Muscle of back (tissue), 11 donors: ENCODE results near the gene TTC13. TPM values are rescaled to one million over a fixed set of nuclear protein-coding genes. Genes with fewer than 3 reads are reported as not detected.

Source experiments
- DNase-seq, 3 donors: peaks; one replicate each; pipeline versions ENCODE4 v3.0.0 to v3.0.0-alpha.2; 2013
- polyA plus RNA-seq, 10 donors: library from polyadenylated mRNA; unstranded; fragments of 120-200 nt; gene quantifications; one replicate each; pipeline ENCODE4 v1.2.1, GENCODE V29; 2013; ENCODE audit not compliant: insufficient read length in 10 of 10

TTC13 gene
- polyA plus RNA-seq, 10 donors, result 11.5 to 24.8 (median 18.8) TPM

- DNase-seq, result no peak
Observed at GRCh38 chr1:230875370-230875769, 103.3 kb downstream of the TTC13 start.

DNA sequence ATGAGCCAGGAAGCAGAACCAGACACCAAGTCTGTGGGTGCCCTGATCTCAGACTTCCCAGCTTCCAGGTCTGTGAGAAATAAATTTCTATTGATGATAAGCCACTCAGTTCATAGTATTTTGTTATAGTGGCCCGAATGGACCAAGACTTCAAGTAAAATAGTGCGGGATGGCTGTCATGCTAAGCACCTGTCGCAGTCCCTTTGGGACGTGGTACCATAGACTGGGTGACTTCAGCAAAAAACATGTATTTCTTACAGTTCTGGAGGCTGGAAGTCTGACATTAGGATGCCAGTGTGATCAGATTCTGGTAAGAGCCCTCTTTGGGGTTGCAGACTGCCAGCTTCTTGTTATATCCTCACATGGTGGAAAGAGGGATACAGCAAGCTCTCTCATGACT is 107.7 kb downstream of the TTC13 start:
- DNase-seq, result no peak

DNA sequence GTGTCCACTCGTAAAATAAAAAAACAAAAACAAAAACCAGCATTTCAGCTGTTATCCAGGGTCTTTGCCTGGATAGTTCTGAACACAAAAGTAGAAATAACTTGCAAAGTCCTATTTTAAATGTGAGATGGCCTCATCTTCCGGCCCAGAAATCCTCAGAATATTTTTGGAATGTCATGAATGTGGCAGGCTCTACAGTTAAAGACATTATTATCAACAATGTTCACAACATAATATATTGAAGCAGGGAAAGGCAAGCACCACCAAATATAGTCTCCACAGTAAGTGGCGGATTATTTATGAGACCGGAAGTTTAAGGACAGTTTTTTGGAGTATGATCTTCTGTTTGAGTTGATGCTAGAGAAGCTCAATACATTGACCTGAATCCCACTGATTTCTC is 109.2 kb downstream of the TTC13 start:
- peak in 2 of 3 donors; percentile 59 to 66 for DNase-seq

DNA sequence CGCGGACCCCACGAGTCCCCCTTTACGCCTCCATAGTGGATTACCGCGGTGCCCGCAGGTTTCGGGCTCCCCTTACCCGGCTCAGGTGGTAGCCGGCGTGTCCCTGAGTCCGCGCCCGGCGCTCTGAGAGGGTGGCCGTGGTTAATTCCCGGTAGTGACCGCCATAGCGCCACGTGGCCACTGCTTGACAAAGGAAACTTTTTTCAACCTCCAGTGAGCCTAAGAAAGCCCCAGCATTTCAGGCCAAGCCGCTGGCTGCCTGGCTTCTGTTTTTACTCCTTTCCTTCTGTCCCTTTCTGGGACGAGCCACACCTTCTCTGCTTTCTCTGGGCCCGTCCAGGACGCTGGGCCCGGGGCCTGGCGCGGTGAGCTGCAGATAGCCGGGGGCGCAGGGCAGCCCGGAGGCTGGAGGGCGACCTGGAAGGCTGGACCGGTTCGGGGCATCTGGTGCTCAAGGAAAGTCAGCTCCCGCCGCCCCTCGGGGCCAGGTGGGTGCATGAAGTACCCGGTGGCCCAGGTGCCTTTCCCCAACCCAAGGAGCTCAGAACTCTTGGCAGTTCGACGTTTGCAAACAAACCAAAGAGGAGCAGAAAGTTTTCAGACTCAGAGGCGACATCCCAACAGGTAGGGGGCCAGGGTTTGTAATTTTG is 109.8 kb downstream of the TTC13 start:
- peak in 1 of 3 donors; percentile 87 for DNase-seq

DNA sequence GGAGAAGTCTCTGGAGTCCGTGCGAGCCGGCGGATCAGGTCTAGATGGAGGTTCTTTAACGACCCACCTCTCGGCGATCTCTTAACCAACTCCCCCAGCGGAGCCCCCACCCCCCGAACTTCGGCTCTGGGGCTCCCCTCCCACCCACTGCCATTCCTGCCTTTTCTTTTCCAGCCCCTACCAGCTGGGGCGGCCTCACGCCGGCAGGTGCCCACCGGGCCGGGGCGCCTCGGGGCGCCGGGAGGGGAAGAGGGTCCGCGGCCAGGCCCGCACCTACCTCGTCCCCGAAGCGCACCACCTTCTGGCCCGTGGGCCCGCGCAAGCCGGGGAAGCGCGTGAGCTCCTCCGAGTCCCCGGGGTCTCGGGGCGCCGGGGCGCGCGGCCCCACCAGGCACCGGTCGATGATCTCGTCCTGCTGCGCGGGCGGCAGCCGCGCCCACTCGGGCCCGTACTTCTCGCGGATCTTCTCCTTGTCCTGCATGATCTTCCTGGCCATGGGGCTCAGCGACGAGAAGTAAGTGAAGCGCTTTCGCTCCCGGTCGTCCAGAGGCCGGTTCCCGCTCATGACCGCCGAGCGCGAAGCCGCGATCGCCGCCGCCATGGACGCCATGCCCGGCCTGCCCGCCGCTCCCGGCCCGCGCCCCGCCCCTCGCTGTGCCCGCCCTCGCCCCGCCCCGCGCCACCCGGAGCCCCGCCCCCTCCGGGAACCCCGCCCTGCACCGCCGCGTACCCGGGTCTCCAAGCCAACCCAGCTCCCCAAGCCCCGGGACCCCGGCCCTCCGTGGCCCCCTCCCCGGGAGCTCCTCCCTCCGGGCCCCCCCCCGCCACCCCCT is 110.5 kb downstream of the TTC13 start, which contains the start of gene C1orf198:
Gene C1orf198, minus strand, starts transcription at position 619 of the 833 bp plus-strand sequence. Its CDS starts 9 bp downstream, at position 610.
- peak in 1 of 3 donors; percentile 90 for DNase-seq

GRCh38 chr1:230867101-230867902 is 111.4 kb downstream of the TTC13 start:
- DNase-seq, result peak in 1 of 3 donors; percentile 66

DNA sequence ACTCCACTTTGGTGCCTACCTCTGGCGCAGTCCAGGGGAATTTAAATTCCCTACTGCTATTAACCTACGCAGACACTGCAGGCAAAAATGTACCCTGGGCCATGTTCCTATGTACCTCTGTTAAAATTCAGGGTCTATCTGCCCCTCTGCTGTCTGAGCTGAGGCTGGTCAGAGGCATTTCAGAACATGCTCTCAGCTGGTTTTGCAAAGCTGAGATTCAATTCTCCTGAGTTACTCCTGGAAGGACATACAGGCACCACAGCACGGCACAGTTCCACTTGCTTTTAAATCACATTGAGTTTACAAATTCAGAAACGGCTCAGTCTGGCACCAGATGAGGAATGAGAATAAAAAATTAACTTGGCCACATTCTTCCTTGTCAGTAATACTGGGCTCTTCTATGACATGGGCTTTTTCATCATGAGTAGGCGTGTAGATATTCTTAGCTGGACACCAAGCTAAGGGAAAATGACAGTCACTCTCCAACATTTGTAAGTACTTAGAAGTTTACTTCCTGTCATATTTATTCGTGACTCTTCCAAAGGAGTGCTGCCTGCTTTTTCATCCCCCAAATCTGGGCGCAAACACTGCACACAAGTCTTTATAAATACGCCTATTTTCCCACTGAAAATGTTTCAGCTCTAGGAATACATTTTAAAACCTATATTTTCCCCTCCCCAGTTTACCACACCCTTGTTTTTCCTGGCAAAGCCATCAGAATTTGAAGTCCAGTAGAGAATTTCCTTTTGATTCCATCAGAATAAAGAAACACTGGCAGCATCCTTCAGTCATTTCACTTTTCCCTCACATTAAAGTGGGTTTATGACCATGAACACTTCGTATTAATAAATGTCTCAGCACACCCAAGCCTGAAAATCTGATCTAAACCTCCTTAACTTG is 112.2 kb downstream of the TTC13 start:
- DNase-seq, result peak in 2 of 3 donors; percentile 60 to 76

DNA sequence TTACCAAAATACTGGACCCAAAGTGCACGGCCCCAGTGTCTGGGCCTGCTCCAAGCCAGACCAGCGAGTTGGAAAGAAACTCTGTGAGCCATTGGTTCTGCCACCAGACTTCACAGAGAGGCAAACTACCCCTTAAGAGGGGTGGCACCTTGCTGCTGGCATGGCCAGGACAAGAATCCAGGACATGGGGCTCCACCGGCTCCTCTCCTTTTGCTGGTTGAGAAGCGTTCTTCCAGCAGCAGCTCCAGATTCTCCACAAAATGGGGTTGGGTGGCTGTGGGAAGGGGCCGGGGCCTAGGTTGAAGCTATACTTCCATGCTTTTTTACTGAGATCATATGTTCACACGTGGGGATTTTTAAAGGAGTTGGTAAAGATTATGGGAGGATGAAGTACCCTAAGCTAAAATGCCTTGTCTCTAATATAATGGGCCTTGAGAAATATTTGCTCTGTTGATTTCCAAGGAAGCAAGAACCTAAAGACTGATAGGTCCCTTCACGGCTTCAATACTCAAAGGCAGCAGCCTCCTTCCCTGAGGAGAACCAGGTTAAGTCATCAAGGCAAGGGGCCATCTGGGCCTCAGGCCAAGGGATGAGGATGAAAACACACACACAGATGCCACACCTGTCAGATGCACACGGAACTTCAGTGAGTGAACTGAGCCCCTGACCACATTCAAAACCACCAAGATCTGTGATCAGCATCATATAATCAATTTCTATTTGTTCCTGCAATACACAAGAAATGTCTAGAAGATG is 113.4 kb downstream of the TTC13 start:
- no peak for DNase-seq

DNA sequence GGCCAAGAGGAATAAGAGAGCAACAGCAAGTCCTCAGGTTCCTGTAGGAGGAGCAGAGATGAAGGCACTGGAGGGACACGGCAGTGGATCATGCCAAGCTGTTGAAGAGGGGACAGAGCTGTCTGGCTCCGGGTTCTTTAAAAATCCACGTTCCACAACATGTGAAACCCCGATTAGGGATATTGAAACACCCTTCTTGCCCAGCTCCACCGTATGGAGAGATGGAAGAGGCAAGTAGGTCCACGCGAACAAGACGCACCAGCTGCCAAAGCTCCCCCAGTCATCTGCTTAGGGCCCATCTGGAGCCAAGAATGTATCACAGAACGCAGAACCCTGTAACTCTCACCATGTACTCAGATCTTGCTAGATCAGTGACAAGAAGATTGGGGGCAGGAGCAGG is 114.2 kb downstream of the TTC13 start:
- DNase-seq, result peak in 1 of 3 donors; percentile 34

GRCh38 chr1:230863449-230863848 is 115.2 kb downstream of the TTC13 start:
- DNase-seq, result no peak

GRCh38 chr1:230861970-230862595 is 116.6 kb downstream of the TTC13 start:
- no peak for DNase-seq

GRCh38 chr1:230861489-230861888 is 117.2 kb downstream of the TTC13 start:
- DNase-seq, result no peak

DNA sequence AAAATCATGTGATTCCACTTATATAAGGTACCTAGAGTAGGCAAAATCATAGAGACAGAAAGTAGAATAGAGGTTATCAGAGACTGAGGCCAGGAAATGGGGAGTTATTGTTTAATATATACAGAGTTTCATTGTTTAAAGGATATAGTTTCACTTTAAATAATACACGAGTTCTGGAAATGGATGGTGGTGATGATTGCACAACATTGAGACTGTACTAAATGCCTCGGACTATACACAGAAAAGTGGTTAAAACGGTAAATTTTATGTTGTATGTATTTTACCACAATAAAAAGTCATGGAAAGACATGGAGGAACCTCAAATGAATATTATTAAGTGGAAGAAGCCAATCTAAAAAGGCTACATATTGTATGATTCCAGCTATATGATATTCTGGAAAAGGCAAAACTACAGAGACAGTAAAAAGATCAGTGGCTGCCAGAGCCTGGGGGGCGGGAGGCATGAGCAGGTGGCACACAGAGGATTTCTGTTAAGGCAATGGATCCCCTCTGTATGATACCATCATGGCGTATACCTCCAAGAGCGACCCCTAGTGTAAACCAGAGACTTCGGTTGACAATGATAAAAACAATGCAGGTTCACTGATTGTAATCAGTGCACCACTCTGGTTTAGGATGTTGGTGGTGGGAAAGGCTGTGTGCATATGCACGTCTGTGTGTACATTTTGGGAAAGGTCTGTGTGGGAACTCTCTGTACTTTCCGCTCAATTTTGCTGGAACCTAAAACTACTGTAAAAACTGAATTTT is 117.9 kb downstream of the TTC13 start:
- DNase-seq, result no peak

GRCh38 chr1:230858918-230859729 is 119.5 kb downstream of the TTC13 start:
- peak in 1 of 3 donors; percentile 58 for DNase-seq

DNA sequence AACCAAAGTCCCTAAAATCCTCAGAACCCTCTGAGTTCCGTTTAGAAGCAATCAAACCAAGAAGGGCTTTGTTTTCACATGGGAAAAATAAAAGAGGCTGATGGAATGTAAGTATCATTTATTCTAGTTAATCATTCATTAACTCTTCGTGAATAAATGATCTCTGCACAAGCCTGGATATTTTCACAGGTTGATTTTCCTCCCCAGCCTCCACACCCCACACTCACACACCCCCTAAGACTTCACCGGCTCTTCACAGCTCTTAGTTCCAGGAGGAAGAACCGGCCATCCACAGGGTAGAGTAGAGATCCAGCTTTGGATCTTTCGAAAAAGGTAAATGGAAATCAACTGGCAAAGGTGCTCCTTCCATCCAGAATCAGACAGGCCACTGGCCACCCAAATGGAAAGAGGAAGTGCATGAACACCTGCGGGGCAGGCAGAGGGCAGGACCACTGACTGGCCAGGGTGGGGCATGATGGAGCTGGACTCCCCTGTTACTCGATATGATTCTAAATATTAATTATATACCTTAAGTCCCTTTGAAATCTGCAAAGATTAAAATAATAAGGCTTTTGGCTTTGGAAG is 120.3 kb downstream of the TTC13 start:
- DNase-seq, result no peak

- DNase-seq, result no peak
Observed at GRCh38 chr1:230857822-230858221, 120.8 kb downstream of the TTC13 start.

DNA sequence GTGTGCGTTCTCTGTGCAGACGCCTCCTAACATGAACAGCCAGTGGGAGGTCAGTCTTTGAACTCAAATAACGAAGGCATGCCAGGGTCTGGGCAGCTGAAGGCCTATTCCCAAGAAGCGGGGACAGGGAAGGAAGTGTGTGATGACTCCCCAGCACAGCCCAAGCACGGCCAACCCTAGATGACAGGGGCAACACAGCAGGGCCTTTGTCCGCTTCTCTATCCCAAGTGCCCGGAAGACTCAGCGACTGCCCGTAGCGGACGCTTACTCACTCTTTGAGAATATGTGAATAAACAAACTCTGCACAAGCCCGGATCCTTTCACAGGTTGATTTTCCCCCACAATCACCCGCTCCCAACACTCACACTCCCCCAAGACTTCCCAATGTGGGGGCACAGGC is 121.6 kb downstream of the TTC13 start:
- DNase-seq, result no peak
